ENCODE data around the gene SLIT3.
"Not testable (repeated sequence)": the region's sequence is repeated elsewhere in the genome, so short reads cannot be mapped to it uniquely, and the experiment has no call there.

Gene SLIT3

GRCh38 chr5:169216866-169217265 lies 84.1 kb downstream of the SLIT3 start:
- no peak for DNase-seq

GRCh38 chr5:169213479-169213878 lies 87.5 kb downstream of the SLIT3 start:
- DNase-seq, result no peak

- DNase-seq, result not testable (repeated sequence)
These were observed 89.2 kb downstream of the SLIT3 start for GRCh38 chr5:169211761-169212160.

- DNase-seq, result no peak
These were observed 96.0 kb downstream of the SLIT3 start for GRCh38 chr5:169204788-169205400.

GRCh38 chr5:169202969-169203368 lies 98.0 kb downstream of the SLIT3 start:
- no peak for DNase-seq

- no peak for DNase-seq
These were observed 99.3 kb downstream of the SLIT3 start for GRCh38 chr5:169201597-169201996.

- DNase-seq, result no peak
These were observed 100.7 kb downstream of the SLIT3 start for GRCh38 chr5:169200125-169200778.

GRCh38 chr5:169197343-169197742 lies 103.6 kb downstream of the SLIT3 start:
- no peak for DNase-seq

- DNase-seq, result no peak
These were observed 104.9 kb downstream of the SLIT3 start for GRCh38 chr5:169196059-169196458.

GRCh38 chr5:169195601-169196000 lies 105.3 kb downstream of the SLIT3 start:
- DNase-seq, result no peak

- no peak for DNase-seq
These were observed 108.4 kb downstream of the SLIT3 start for GRCh38 chr5:169192536-169192935.

GRCh38 chr5:169190849-169191248 lies 110.1 kb downstream of the SLIT3 start:
- DNase-seq, result no peak

GRCh38 chr5:169185626-169186025 lies 115.3 kb downstream of the SLIT3 start:
- DNase-seq, result no peak

GRCh38 chr5:169183576-169183975 lies 117.4 kb downstream of the SLIT3 start:
- no peak for DNase-seq

- no peak for DNase-seq
These were observed 118.1 kb downstream of the SLIT3 start for GRCh38 chr5:169182797-169183196.

- DNase-seq, result no peak
These were observed 119.1 kb downstream of the SLIT3 start for GRCh38 chr5:169181814-169182213.

- DNase-seq, result no peak
These were observed 122.2 kb downstream of the SLIT3 start for GRCh38 chr5:169178754-169179153.

- no peak for DNase-seq
These were observed 122.7 kb downstream of the SLIT3 start for GRCh38 chr5:169178274-169178673.

- no peak for DNase-seq
These were observed 123.9 kb downstream of the SLIT3 start for GRCh38 chr5:169176709-169177694.

- no peak for DNase-seq
These were observed 125.2 kb downstream of the SLIT3 start for GRCh38 chr5:169175733-169176132.

- DNase-seq, result no peak
These were observed 126.0 kb downstream of the SLIT3 start for GRCh38 chr5:169174923-169175322.

- no peak for DNase-seq
These were observed 127.6 kb downstream of the SLIT3 start for GRCh38 chr5:169173372-169173771.

- DNase-seq, result no peak
These were observed 129.4 kb downstream of the SLIT3 start for GRCh38 chr5:169171515-169171914.

GRCh38 chr5:169169783-169170182 lies 131.2 kb downstream of the SLIT3 start:
- no peak for DNase-seq

Measured in activated T-cell treated with anti-CD3 and anti-CD28 coated beads for 4 hours (primary cell).